ENCODE results near the gene FSIP1.

Gene FSIP1

GRCh38 chr15:39651295-39651694, 131.3 kb downstream of the FSIP1 start:
- DNase-seq = no peak

GRCh38 chr15:39649757-39650156, 132.9 kb downstream of the FSIP1 start:
- peak in 1 of 56 donors; percentile 1 for DNase-seq

- no peak for DNase-seq
Observed at GRCh38 chr15:39646425-39646824, 136.2 kb downstream of the FSIP1 start.

- DNase-seq = no peak
Observed at GRCh38 chr15:39645976-39646257, 136.7 kb downstream of the FSIP1 start.

- DNase-seq = peak in 1 of 56 donors; percentile 14
Observed at GRCh38 chr15:39645138-39645975, 137.3 kb downstream of the FSIP1 start.

- no peak for DNase-seq
Observed at GRCh38 chr15:39644136-39644535, 138.5 kb downstream of the FSIP1 start.

- no peak for DNase-seq
Observed at GRCh38 chr15:39643727-39644126, 138.9 kb downstream of the FSIP1 start.

- DNase-seq = peak in 1 of 56 donors; percentile 19
Observed at GRCh38 chr15:39642011-39642640, 140.5 kb downstream of the FSIP1 start.

GRCh38 chr15:39641191-39641889, 141.3 kb downstream of the FSIP1 start:
- DNase-seq = peak in 1 of 56 donors; percentile 17

GRCh38 chr15:39640665-39641064, 142.0 kb downstream of the FSIP1 start:
- no peak for DNase-seq

- DNase-seq = no peak
Observed at GRCh38 chr15:39639037-39639436, 143.6 kb downstream of the FSIP1 start.

- DNase-seq = no peak
Observed at GRCh38 chr15:39638041-39638440, 144.6 kb downstream of the FSIP1 start.

GRCh38 chr15:39631357-39631756, 151.3 kb downstream of the FSIP1 start:
- DNase-seq = no peak

- DNase-seq = no peak
Observed at GRCh38 chr15:39629906-39630305, 152.7 kb downstream of the FSIP1 start.

GRCh38 chr15:39629371-39629770, 153.3 kb downstream of the FSIP1 start:
- DNase-seq = no peak

GRCh38 chr15:39628546-39629257, 153.9 kb downstream of the FSIP1 start:
- DNase-seq = no peak

GRCh38 chr15:39628144-39628508, 154.5 kb downstream of the FSIP1 start:
- DNase-seq = no peak

- no peak for DNase-seq
Observed at GRCh38 chr15:39627451-39628143, 155.0 kb downstream of the FSIP1 start.

- no peak for DNase-seq
Observed at GRCh38 chr15:39625856-39626255, 156.8 kb downstream of the FSIP1 start.

- DNase-seq = no peak
Observed at GRCh38 chr15:39625451-39625850, 157.2 kb downstream of the FSIP1 start.

GRCh38 chr15:39624806-39625205, 157.8 kb downstream of the FSIP1 start:
- DNase-seq = no peak

All from nucleus accumbens (tissue), 56 donors.